ENCODE measurements around the gene ATP2B1. TPM values are rescaled to one million over a fixed set of nuclear protein-coding genes. Genes with fewer than 3 reads are reported as not detected.
"Not testable (repeated sequence)": the region's sequence is repeated elsewhere in the genome, so short reads cannot be mapped to it uniquely, and the experiment has no call there.

The ATP2B1 gene
- 10 to 100 TPM; 65.0 to 99.6 (median 90.1) TPM for polyA plus RNA-seq (ENCODE audit: insufficient read depth in 1 of 5, insufficient read length in 5 of 5, low replicate concordance in 1 of 5)
- long read RNA-seq, donor 1, full-length matches to known transcripts = 11 of 83 reads
- long read RNA-seq, donor 1, partial matches to known transcripts = 72 of 83 reads
- long read RNA-seq, donor 1, other reads (novel, unspliced or antisense) = 0 of 83 reads
- long read RNA-seq, donor 2, partial matches to known transcripts = 21 of 33 reads
- long read RNA-seq, donor 2, other reads (novel, unspliced or antisense) = 9 of 33 reads
- long read RNA-seq, donor 3, full-length matches to known transcripts = 8 of 52 reads
- long read RNA-seq, donor 3, partial matches to known transcripts = 44 of 52 reads
- long read RNA-seq, donor 3, other reads (novel, unspliced or antisense) = 0 of 52 reads
- long read RNA-seq, donor 4, full-length matches to known transcripts = 10 of 46 reads
- long read RNA-seq, donor 4, partial matches to known transcripts = 36 of 46 reads
- long read RNA-seq, donor 4, other reads (novel, unspliced or antisense) = 0 of 46 reads
- long read RNA-seq, donor 5, transcript ATP2B1-209 (2 exons, 607 nt) = minor isoform, 7 of 117 reads
- long read RNA-seq, donor 5, transcript ATP2B1-205 (2 exons, 874 nt) = major isoform, 9 of 117 reads
- long read RNA-seq, donor 5, partial matches to known transcripts = 101 of 117 reads
- long read RNA-seq, donor 5, other reads (novel, unspliced or antisense) = 0 of 117 reads
- long read RNA-seq, donor 6, transcript ATP2B1-205 (2 exons, 874 nt) = major isoform, 5 of 106 reads
- long read RNA-seq, donor 6, partial matches to known transcripts = 98 of 106 reads
- long read RNA-seq, donor 6, other reads (novel, unspliced or antisense) = 0 of 106 reads
- long read RNA-seq, donor 7, full-length matches to known transcripts = 6 of 151 reads
- long read RNA-seq, donor 7, partial matches to known transcripts = 145 of 151 reads
- long read RNA-seq, donor 7, other reads (novel, unspliced or antisense) = 0 of 151 reads
- long read RNA-seq, donor 8, partial matches to known transcripts = 11 of 16 reads
- long read RNA-seq, donor 8, other reads (novel, unspliced or antisense) = 0 of 16 reads

DNA sequence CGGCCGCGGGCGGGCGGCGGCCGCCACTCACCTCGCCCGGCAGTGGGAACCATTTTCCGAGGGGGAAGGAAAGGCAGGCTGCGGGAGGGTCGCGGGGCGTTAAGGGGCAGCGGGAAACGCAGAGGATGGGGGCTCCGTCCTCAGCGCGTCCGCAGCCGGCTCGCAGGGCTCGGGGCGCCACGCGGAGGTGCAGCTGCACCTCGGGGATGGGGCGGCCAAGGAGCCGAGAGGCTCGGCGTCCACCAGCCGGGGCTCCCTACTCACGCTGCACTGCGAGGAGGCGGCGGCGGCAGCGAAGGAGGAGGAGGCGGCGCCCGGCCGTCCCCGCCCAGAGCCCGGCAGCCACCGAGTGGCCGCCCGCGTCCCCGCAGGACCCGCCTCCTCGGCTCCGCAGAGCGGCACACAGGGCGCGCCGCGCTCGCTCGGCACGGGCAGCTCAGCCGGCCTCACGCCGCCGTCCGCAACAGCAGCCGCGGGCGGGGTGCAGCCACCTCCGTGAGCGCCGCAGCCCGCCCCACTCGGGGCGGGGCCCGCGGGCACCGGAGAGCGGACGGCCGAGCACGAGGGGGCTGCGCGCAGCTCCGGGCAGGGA is at the start of gene ATP2B1:
Gene ATP2B1, minus strand, starts transcription at position 274 of the 592 bp plus-strand sequence. CDS start 52,952 bp downstream, outside the sequence.
- DNase-seq = peak; percentile 87 to 88

DNA sequence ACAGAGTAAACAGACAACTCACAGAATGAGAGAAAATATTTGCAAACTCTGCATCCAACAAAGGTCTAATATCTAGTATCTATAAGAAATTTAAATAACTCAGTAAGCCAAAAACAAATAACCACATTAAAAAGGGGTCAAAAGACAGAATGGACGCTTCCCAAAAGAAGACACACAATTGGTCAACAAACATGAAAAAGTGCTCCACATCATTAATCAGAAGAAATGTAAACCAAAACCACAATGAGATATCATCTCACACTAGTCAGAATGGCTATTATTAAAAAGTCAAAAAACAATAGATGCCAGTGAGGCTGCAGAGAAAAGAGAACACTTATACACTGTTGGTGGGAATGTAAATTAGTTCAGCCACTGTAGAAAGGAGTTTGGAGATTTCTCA is 49.3 kb upstream of the ATP2B1 start:
- not testable (repeated sequence) for DNase-seq

DNA sequence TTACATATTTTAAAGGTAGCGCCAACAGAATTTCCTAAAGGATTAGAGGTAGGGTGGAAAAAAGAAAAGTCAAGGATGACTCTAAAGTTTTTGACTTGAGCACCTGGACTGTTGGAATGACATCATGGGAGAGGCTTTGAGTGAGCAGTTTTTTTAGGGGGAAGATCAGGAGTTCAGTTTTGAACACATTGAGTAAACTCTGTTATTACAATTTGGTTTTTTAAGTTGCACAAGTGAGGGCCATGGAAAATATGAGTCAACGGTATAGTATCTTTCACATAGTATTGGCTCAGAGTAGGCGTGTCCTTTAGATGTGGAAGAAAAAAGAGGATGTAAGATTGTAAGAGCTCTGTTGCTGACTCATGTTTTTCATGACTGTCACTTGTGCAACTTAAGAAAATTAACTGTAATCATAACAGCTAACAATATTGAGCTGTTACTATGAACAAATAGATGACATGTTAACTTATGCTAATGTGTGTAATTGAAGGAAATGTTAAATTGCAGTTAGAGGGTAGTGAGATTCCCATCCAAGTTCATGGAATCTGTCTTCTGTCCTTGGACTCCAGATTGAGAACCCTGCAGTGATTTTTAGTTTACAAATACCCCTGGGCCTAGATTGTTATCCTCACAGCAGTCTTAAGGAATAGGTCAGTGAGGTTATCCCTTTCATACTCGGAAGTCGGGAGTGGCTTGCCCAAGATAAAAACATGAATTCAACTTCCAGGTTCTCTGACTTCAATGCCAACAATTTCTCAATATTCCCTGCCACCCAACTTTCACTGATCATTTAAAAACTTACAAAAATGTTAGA is 48.2 kb upstream of the ATP2B1 start:
- DNase-seq = peak; percentile 11 to 26

DNA sequence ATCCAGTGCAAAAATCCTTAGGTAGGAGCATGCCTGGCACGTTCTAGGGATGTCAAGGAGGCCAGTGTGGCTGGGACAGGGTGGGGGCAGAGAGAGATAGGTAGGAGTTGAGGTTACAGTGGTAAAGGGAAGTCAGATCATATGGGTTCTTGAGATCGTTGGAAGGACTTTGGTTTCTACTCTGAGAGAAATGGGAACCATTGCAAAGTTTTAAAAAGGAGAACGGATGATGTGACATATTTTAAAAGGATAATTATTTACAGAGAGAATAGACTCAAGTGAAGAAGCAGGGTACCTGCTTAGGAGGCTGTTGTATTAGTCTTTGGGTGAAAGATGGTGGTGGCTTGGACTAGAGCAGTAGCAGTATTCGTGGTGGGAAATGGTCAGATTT is 47.6 kb upstream of the ATP2B1 start:
- DNase-seq = no peak

DNA sequence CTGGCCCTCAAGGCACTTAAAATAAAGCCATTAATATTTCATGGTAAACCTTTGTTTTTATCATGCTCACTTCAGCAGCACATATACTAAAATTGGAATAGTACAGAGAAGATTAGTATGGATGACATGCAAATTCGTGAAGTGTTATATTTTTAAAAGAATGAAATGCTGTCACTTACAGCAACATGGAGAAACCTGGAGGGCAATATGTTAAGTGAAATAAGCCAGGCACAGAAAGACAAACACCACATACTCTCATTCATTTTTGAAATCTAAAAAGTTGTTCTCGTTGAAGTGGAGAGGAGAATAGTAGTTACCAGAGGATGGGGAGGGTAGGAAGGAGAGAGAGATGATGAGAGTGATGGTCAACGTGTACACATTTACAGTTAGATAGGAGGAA is 45.4 kb upstream of the ATP2B1 start:
- DNase-seq = no peak

DNA sequence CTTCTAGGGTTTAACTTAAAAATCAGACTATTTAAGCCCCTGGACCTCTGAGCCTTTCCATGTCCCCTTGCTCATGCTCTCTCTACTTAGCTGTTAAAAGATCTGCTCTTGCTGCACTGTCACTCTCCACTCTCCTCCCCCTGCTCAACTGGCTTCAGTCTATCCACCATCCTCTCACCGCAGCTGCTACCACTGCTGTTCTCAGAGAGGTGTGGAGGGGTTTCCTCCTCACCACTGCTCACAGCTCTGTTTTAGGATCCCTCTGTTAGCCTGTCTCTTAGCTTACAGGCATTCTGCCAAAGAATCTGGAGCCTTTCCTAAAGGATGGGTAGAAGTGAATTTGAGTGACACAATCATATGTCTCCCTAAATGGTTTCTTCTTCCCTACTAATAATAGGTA is 43.7 kb upstream of the ATP2B1 start:
- no peak for DNase-seq

DNA sequence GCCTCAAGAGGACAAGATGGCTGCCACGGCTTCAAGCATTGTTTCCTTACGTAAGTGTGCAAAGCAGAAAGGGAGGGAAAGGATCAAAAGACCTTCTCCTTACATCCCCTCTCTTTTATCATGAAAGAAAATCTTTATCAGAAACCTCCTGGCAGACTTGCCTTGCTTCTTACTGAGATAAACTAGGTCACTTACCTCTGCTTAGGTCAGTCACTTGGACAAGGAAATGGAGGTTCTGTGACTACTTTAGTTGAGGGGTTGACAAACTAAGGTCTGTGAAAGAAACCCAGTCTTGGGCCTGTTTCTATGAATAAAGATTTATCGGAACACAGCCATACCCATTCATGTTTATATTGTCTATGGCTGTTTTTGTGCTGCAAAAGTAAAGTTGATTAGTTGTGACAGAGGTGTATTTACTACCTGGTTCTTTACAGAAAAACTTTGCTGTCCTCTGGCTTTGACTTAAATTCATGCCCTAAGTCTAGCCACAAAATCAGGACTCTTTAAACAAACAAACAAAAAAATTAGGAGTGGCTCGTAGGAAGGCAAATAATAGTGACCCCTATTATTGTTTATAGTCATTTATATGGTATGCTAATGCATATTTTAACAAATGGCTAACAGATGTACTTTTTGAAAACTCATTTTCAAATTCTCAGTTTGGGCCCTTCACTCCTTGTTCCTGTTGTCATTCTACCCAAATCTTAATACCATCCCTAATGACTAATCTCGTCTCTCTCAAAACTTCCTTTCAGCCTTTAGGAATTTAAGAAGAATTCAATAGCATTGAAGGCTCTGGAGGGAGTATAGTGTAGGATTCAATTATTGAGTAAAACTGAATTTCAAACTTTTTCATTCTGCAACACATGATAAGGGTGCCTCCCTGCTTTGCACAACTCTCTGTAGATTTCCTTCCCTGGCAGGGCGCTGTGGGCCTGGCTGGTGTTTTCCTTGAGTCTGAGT is 42.0 kb upstream of the ATP2B1 start:
- DNase-seq = no peak

DNA sequence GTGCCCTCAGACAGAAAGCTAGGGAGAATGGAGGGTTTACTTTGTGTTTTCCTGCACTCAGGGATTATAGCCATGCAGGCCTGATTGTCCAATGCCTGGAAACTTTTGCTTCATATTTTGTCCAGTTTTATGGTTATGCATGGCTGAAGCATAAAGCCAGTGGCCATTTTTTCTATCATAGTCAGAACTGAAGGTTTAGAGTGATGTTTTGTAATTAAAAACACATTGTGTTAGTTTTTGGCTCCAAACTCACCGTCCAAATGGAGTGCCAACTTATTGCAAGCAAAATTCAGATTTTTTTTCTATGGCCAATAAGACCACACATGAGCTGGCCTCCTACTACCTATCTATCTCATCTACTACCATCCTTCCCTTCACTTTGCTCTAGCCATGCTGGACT is 40.2 kb upstream of the ATP2B1 start:
- DNase-seq = no peak

DNA sequence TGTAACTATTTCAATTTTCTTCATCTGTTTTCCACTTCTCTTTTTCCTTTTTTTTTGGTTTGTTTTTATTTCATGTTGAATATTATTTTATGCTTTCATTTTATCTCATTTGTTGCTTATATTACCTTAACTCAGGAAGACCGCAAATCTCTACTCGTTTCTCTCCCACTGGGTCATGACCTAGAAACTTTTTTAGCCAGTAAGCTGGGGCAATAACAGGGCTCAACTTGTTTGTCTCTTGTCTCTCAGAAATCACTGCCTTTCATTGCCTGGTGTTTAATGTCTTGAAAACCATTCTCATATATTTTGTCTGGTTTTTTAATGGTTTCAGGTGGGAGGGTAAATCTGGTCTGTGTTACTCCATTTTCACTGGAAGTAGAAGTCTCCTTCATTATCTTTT is 36.6 kb upstream of the ATP2B1 start:
- DNase-seq = no peak

DNA sequence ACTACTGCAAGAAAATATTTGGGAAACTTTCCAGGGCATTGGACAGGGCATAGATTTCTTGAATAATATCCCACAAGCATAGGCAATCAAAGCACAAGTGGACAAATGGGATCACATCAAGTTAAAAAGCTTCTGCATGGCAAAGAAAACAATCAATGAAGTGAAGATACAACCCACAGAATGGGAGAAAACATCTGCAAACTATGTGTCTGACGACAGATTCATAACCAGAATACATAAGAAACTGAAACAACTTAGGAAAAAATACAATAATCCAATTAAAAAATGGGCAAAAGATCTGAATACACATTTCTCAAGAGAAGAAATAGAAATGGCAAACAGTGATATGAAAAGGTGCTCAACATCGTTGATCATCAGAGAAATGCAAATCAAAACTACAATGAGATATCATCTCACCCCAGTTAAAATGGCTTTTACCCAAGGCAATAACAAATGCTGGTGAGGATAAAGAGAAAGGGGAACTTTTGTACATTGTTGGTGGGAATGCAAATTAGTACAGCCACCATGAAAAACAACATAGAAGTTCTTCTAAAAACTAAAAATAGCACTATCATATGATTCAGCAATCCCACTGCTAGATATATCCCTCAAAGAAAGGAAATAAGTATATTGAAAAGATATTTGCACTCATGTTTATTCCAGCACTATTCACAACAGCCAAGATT is 33.8 kb upstream of the ATP2B1 start:
- DNase-seq = no peak

DNA sequence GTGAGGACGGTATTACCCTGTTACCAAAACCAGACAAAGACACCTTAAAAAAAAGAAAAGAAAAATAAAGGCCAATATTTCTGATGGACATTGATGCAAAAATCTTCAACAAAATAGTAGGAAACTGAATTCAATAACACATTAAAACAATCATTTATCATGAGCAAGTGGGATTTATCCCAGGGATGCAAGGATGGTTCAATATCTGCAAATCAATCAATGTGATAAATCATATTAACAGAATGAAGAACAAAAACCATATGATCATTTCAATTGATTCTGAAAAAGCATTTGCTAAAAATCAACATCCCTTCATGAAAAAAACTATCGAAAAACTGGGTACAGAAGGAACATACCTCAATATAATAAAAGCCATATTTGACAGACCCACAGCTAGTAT is 32.3 kb upstream of the ATP2B1 start:
- DNase-seq = no peak

DNA sequence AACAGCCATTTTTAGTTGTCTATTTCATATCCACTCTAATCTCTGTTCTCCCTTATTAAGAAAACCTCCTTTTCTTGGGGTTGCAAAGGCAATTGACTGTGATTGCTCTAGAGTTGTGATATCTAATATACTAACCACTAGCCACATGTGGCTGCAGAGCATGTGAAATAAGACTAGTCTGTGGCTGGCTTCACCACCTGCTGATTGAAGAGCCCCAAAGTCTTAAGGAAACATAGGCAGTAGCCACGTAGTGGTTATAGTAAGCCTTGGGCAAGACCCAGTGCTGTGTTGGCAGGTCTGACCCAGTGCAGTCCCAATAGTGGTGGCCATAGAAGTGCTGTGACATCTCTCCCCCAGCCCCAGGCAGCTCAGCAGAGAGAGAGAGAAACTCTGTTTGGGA is 28.4 kb upstream of the ATP2B1 start:
- DNase-seq = no peak

DNA sequence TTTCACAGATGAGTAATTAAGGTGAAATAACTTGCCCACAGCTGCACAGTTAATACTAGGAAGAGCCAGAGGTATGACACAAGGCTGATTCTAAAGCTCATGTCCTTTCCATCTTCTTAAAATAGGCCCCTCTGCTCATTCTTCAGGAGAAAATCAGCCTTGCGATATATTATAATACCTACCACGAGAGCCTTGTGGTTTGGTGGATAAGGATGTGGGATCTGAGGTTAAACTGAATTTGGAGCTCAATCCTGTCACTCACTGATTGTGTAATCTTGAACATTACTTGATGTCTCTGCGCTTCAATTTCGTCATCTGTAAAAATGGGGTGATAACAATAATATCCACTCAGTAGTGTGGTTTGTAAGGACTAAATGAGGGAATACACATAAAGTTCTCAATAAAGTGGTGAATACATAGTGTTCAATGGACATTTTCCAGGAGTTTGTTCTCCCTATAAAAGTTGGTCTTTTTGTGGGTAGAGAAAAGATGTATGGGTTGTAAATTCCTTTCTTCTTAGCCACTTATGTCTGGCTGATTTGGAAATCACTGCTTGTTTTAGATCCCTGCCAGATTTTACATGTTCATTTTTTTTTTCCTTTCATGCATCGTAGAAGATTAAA is 25.1 kb upstream of the ATP2B1 start:
- no peak for DNase-seq

DNA sequence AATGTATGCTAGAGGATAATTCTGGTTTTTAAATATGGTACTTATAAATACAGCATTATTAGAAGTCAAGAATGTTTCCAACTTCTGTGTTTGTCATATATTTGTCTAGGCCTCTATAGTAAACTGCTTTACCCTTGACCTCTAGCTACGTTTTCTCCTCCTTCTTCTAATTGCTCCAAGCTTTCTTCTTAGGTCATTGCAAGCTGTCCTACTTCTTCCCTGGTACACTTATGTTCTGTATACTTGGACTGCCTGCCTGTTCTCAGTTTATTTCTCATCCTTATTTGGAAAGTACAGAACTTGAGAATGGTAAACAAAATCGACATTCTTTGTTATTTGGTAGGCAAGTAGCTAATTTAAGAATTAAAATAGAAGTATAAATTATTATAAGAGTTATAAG is 23.9 kb upstream of the ATP2B1 start:
- no peak for DNase-seq

DNA sequence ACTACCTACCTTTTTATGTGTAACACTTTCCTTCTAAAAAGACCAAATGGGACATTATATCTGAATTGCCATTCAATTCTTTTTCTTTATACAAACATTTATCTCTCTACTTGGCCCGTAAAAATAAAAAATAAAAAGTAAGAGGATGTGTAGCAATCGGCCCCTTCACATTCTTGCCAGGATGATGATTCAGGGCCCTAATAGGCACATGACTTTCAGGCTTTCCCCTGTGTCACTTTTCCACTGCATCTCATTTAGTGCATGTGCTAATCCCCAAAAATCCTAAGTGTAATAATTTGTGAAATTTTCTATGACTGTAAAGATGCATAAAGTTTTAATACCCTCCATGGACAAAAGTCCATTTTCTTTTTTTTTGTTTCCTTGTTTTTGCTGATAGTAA is 23.0 kb upstream of the ATP2B1 start:
- no peak for DNase-seq

DNA sequence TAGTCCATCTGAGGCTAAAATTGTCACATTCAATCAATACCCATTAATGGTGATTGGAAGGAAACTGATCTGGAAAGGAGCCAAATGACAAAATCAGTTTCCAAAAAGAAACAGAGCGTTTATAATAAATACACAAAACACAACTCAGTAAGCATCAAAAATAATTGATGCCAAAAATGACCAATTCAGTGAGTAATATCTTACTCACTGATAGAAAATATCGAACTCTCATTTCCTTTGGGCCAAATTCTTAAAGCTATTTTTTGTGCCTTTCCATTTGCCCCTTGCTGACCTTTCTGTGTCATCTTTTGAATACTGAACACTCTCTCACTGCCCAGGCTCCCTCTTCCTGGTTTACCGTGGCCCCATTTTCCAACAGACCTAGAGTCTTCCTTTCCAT is 22.5 kb upstream of the ATP2B1 start:
- no peak for DNase-seq

DNA sequence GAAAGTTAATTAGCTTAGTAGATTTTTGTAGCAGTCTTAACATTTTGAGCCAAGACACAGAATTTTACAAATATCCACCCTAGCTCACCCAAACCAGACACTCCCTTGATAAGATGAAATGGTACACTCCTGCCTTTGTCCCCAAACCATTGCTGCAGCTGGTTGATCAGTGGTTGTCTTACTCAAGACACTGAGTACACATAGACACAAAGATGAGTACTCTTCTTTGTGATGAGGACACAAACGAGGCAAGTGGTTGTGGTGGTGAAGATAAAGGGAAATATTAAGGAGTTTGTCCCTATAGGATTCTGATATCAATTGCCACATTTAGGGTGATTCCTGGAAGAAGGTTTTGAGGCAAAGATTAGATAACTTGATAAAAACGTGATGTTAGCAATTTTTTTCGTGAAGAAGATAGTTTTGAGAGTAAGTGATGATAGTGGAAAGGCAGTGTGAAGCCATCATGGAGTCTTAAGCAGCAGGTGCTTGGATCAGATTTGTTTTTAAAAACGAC is 21.4 kb upstream of the ATP2B1 start:
- DNase-seq = no peak

DNA sequence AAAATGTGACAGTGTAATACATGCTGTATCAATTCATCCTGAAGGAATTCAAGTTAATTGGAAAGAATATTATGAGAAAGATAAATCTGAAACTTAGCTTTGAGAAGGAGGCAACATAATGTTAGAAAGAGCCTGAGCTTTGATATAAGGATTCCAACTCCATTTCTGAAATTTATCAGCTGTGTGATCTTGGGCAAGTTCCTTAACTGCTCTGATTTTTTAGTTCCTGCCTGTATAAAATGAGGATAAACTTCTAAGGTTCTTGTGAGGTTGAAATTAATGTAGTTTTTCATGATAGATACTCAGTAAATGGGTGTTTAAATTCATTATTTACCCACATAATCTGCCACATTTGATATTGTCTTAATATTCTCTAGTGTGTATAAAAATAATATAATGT is 14.6 kb upstream of the ATP2B1 start:
- DNase-seq = no peak

All from right lung (tissue), 10 donors.